ENCODE data around the gene ASTN2.

ASTN2 gene

DNA sequence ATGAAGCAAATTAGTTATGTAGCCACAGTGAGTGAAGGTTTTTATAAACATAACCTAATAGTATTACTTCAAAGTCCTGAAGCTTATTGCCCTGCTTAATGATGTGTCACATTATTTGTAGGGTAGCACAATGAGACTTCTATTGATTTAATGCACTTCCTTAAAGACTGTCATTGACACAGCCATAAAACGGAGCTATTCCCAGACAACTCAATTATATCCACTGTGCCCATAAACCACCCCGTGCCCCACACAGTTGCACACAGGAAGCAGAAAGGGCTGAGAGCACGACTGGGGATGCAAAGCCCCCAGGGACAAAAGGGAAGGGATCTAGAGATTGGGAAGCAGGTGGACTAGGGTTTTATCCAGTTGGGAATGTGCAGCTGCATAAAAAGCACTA lies 690.7 kb downstream of the ASTN2 start:
- no peak for TF ChIP-seq MYC (IDR thresholded peaks at IDR 0.05; ENCODE audit: low read depth, low read length)
- no peak for TF ChIP-seq POLR2A (IDR thresholded peaks at IDR 0.05; ENCODE audit: extremely low read depth, insufficient read length)
- TF ChIP-seq, protein P1, sequence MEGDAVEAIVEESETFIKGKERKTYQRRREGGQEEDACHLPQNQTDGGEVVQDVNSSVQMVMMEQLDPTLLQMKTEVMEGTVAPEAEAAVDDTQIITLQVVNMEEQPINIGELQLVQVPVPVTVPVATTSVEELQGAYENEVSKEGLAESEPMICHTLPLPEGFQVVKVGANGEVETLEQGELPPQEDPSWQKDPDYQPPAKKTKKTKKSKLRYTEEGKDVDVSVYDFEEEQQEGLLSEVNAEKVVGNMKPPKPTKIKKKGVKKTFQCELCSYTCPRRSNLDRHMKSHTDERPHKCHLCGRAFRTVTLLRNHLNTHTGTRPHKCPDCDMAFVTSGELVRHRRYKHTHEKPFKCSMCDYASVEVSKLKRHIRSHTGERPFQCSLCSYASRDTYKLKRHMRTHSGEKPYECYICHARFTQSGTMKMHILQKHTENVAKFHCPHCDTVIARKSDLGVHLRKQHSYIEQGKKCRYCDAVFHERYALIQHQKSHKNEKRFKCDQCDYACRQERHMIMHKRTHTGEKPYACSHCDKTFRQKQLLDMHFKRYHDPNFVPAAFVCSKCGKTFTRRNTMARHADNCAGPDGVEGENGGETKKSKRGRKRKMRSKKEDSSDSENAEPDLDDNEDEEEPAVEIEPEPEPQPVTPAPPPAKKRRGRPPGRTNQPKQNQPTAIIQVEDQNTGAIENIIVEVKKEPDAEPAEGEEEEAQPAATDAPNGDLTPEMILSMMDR (IDR thresholded peaks at IDR 0.05; ENCODE audit: low read depth, low read length): no peak
- TF ChIP-seq MAX (IDR thresholded peaks at IDR 0.05; ENCODE audit: low read depth, low read length): no peak
- H3K4me3 ChIP-seq (ENCODE audit: low read depth, low read length): no peak overlapping the region
- no peak for DNase-seq (ENCODE audit: low read depth)

- DNase-seq (ENCODE audit: low read depth): no peak
- H3K4me3 ChIP-seq (ENCODE audit: low read depth, low read length): no peak overlapping the region
- TF ChIP-seq POLR2A (IDR thresholded peaks at IDR 0.05; ENCODE audit: extremely low read depth, insufficient read length): no peak
- TF ChIP-seq, protein P1 (IDR thresholded peaks at IDR 0.05; ENCODE audit: low read depth, low read length): no peak
- no peak for TF ChIP-seq MAX (IDR thresholded peaks at IDR 0.05; ENCODE audit: low read depth, low read length)
- no peak for TF ChIP-seq MYC (IDR thresholded peaks at IDR 0.05; ENCODE audit: low read depth, low read length)
Observed at GRCh38 chr9:116721944-116722343, 692.9 kb downstream of the ASTN2 start.

GRCh38 chr9:116721411-116721810 lies 693.4 kb downstream of the ASTN2 start:
- TF ChIP-seq, protein P1 (IDR thresholded peaks at IDR 0.05; ENCODE audit: low read depth, low read length): no peak
- no peak for TF ChIP-seq MYC (IDR thresholded peaks at IDR 0.05; ENCODE audit: low read depth, low read length)
- TF ChIP-seq MAX (IDR thresholded peaks at IDR 0.05; ENCODE audit: low read depth, low read length): no peak
- no peak for TF ChIP-seq POLR2A (IDR thresholded peaks at IDR 0.05; ENCODE audit: extremely low read depth, insufficient read length)
- DNase-seq (ENCODE audit: low read depth): no peak
- H3K4me3 ChIP-seq (ENCODE audit: low read depth, low read length): no peak overlapping the region

DNA sequence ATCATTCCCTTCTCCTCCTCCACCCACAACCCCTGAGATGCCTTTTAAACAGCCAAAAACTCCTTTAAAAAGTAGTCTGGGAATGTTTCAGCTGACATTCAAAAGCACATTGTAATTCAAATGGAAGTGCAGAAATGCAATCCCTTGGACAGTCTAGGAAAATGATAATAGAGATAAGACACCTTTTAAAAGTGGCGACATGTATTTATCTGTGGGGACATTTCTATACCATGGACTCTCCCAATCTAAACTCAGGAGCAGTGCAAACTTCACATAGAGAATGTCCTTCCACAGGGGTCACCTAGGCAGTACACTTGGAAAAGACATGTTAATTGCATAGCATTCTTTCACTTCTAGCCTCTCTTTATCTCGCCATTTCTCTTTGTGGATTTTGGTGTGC lies 694.7 kb downstream of the ASTN2 start:
- DNase-seq (ENCODE audit: low read depth): no peak
- TF ChIP-seq POLR2A (IDR thresholded peaks at IDR 0.05; ENCODE audit: extremely low read depth, insufficient read length): no peak
- no peak for TF ChIP-seq MYC (IDR thresholded peaks at IDR 0.05; ENCODE audit: low read depth, low read length)
- no peak for TF ChIP-seq MAX (IDR thresholded peaks at IDR 0.05; ENCODE audit: low read depth, low read length)
- TF ChIP-seq, protein P1 (IDR thresholded peaks at IDR 0.05; ENCODE audit: low read depth, low read length): no peak
- H3K4me3 ChIP-seq (ENCODE audit: low read depth, low read length): no peak overlapping the region

GRCh38 chr9:116718111-116718510 lies 696.7 kb downstream of the ASTN2 start:
- H3K4me3 ChIP-seq (ENCODE audit: low read depth, low read length): no peak overlapping the region
- DNase-seq (ENCODE audit: low read depth): no peak
- TF ChIP-seq MYC (IDR thresholded peaks at IDR 0.05; ENCODE audit: low read depth, low read length) (no peak), POLR2A (IDR thresholded peaks at IDR 0.05; ENCODE audit: extremely low read depth, insufficient read length) (no peak), MAX (IDR thresholded peaks at IDR 0.05; ENCODE audit: low read depth, low read length) (no peak)
- TF ChIP-seq, protein P1 (IDR thresholded peaks at IDR 0.05; ENCODE audit: low read depth, low read length): no peak

GRCh38 chr9:116717150-116717549 lies 697.7 kb downstream of the ASTN2 start:
- TF ChIP-seq, protein P1 (IDR thresholded peaks at IDR 0.05; ENCODE audit: low read depth, low read length): no peak
- TF ChIP-seq POLR2A (IDR thresholded peaks at IDR 0.05; ENCODE audit: extremely low read depth, insufficient read length) (no peak), MYC (IDR thresholded peaks at IDR 0.05; ENCODE audit: low read depth, low read length) (no peak), MAX (IDR thresholded peaks at IDR 0.05; ENCODE audit: low read depth, low read length) (no peak)
- DNase-seq (ENCODE audit: low read depth): no peak
- H3K4me3 ChIP-seq (ENCODE audit: low read depth, low read length): no peak overlapping the region
